Adrenal gland (tissue), 12 donors: Measurements from ENCODE around the gene CYP27B1. TPM values are rescaled to one million over a fixed set of nuclear protein-coding genes. Genes with fewer than 3 reads are reported as not detected.

ENCODE experiments used
- DNase-seq, 7 donors: peaks; one replicate each; pipeline ENCODE4 v3.0.0-alpha.2; 2019 to 2020
- H3K27ac ChIP-seq, 5 donors: fragments of 200-600 bp; sonication (generic) in 4 of 5; 1 replicate in 3 of 5; 2 replicates in 2 of 5; pipeline versions ENCODE4 v1.5.1 to v1.8.0; 2016 to 2020; ENCODE audit warnings: mild to moderate bottlenecking in 1 of 5
- H3K27me3 ChIP-seq: fragments of 200-600 bp; 2 replicates; pipeline ENCODE4 v1.8.0; 2021
- H3K36me3 ChIP-seq, 2 donors: fragments of 200-600 bp; replicated peaks in 1 of 2; 1 replicate in 1 of 2; 2 replicates in 1 of 2; pipeline versions ENCODE4 v1.5.1 to v1.8.0; 2018 to 2022
- H3K4me1 ChIP-seq, 2 donors: fragments of 200-600 bp; replicated peaks in 1 of 2; 1 replicate in 1 of 2; 2 replicates in 1 of 2; pipeline versions ENCODE4 v1.5.1 to v1.8.0; 2018 to 2021
- H3K4me3 ChIP-seq, 4 donors: fragments of 200-600 bp; sonication (generic) in 3 of 4; one replicate each; pipeline ENCODE4 v1.5.1; 2016 to 2018
- H3K9me3 ChIP-seq, 3 donors: fragments of 200-600 bp; sonication (generic) in 1 of 3; replicated peaks in 1 of 3; 1 replicate in 2 of 3; 2 replicates in 1 of 3; pipeline versions ENCODE4 v1.5.1 to v1.8.0; 2016 to 2021
- CTCF ChIP-seq, 6 experiments: fragments of 450-650 bp in 4 of 6; fragments of 200-600 bp in 2 of 6; sonication (generic) in 1 of 6; IDR thresholded peaks; 1 replicate in 5 of 6; 2 replicates in 1 of 6; pipeline versions ENCODE4 v1.5.1 to v1.8.0; 2016 to 2021; ENCODE audit warnings: antibody characterized with exemption in 6 of 6, mild to moderate bottlenecking in 2 of 6, moderate library complexity in 1 of 6
- POLR2A ChIP-seq, 2 donors: fragments of 450-650 bp; IDR thresholded peaks; one replicate each; pipeline ENCODE4 v1.6.1; 2017; ENCODE audit warnings: antibody characterized with exemption in 2 of 2, mild to moderate bottlenecking in 2 of 2, moderate library complexity in 1 of 2
- WGBS, 4 donors: extraction: QIAGEN DNeasy Blood & Tissue Kit in 2 of 4; methylation state at CpG; one replicate each; pipeline versions ENCODE4 v1.1.5 to v1.1.7; 2013 to 2017; 5-methylcytosine and 5-hydroxymethylcytosine counted together
- intact Hi-C, 2 donors: fragments of 100-400 bp; cut with DNase I; formaldehyde crosslinking; loops; one replicate each; pipeline versions ENCODE4 v1.14.1 to v1.15.0; 2022 to 2023
- polyA plus RNA-seq, 3 donors: library from polyadenylated mRNA; stranded (reverse); fragments of 200-250 nt in 2 of 3; fragments of 350-450 nt in 1 of 3; fragmentation: Illumina TruSeq in 1 of 3; extraction: RNeasy Lipid Tissue Mini Kit (QIAGEN cat#74804) in 1 of 3; gene quantifications; one replicate each; pipeline ENCODE4 v1.2.3, GENCODE V29; 2013 to 2014
- total RNA-seq, 9 donors: library from RNA; depleted of rRNA in 4 of 9; stranded (reverse); fragments of >200 nt in 4 of 9; fragments of 120-200 nt in 1 of 9; fragmentation: NEBNext Ultra II Directional in 1 of 9; extraction: Animal tissue kit (Norgen Biotek cat#: 25700) in 1 of 9; gene quantifications; one replicate each; pipeline versions ENCODE4 v1.1.0 to v1.2.4, GENCODE V29; 2013 to 2023
- donor health status: healthy with polysubstance abuse.
- donor health status: Bipolar disorder and iron deficiency.
- donor health status: DM: yes; HTN: yes; CAD: no.
- donor health status: DM: no; HTN: no; CAD: no.
- donor health status: DM: no; HTN: no; CAD: no.
- donor health status: DM: yes; HTN: yes; CAD: no.

Gene CYP27B1
- total and polyA plus RNA-seq, 12 donors = 0.48 to 10.4 (median 3.1) TPM

GRCh38 chr12:57783466-57783801 lies 16.6 kb upstream of the CYP27B1 start:
- peak overlapping the region in 2 of 5 donors; percentile 68 to 69 for H3K27ac ChIP-seq
- intact Hi-C loops = no loop called here
- peaks cover 0 to 39% of the 10 kb centered on the region in 2 donors for H3K36me3 ChIP-seq
- H3K9me3 ChIP-seq = no peaks in the 10 kb centered on the region
- H3K4me3 ChIP-seq = peak overlapping the region in 2 of 4 donors; percentile 65 to 95
- H3K4me1 ChIP-seq = peaks cover 7 to 15% of the 10 kb centered on the region in 2 donors
- TF ChIP-seq CTCF (IDR thresholded peaks at IDR 0.05) (no peak), POLR2A (IDR thresholded peaks at IDR 0.05) (no peak)
- 78 to 84% (median 81%) methylated on average over 12 of the region's 12 CpGs for WGBS, 4 donors
- no peaks in the 10 kb centered on the region for H3K27me3 ChIP-seq
- DNase-seq = no peak

GRCh38 chr12:57782608-57783465 lies 16.0 kb upstream of the CYP27B1 start, which contains the start of gene TSFM:
Gene TSFM (plus strand): TSS chr12:57782787. CDS start chr12:57782802, 15 bp downstream.
- WGBS, 4 donors = 0 to 2% (median 1%) methylated on average over 29 to 45 of the region's 45 CpGs
- no peaks in the 10 kb centered on the region for H3K27me3 ChIP-seq
- no peaks in the 10 kb centered on the region for H3K9me3 ChIP-seq
- intact Hi-C loops = no loop called here
- H3K27ac ChIP-seq = peak within 1 kb of the TSS in 4 of 5 donors; percentile 44 to 83 (median 68)
- H3K36me3 ChIP-seq = peaks cover 0 to 33% of the 10 kb centered on the region in 2 donors
- peak within 1 kb of the TSS; percentile 46 to 95 (median 78) for H3K4me3 ChIP-seq
- TF ChIP-seq CTCF (IDR thresholded peaks at IDR 0.05) = peak; percentile 89 to 98 (median 96)
- TF ChIP-seq POLR2A (IDR thresholded peaks at IDR 0.05) = peak in 1 of 2 donors; percentile 79
- H3K4me1 ChIP-seq = peaks cover 7 to 15% of the 10 kb centered on the region in 2 donors
- peak; percentile 95 to 99 (median 97) for DNase-seq

GRCh38 chr12:57782243-57782607 lies 15.3 kb upstream of the CYP27B1 start:
- TF ChIP-seq CTCF (IDR thresholded peaks at IDR 0.05) = no peak
- no peak for TF ChIP-seq POLR2A (IDR thresholded peaks at IDR 0.05)
- Histone ChIP-seq H3K36me3 (peaks cover 0 to 27% of the 10 kb centered on the region in 2 donors), H3K9me3 (no peaks in the 10 kb centered on the region), H3K27ac (peak overlapping the region in 2 of 5 donors; percentile 14 to 43), H3K4me1 (peaks cover 7 to 15% of the 10 kb centered on the region in 2 donors), H3K4me3 (peak overlapping the region in 2 of 4 donors; percentile 65 to 95), H3K27me3 (no peaks in the 10 kb centered on the region)
- intact Hi-C loops = no loop called here
- 7 to 13% (median 12%) methylated on average over 4 of the region's 4 CpGs for WGBS, 4 donors
- no peak for DNase-seq

- intact Hi-C loops = no loop called here
- H3K36me3 ChIP-seq = peaks cover 0 to 23% of the 10 kb centered on the region in 2 donors
- whole genome bisulfite sequencing, 4 donors = 62 to 73% (median 65%) methylated on average over 2 of the region's 2 CpGs
These were observed 14.9 kb upstream of the CYP27B1 start for GRCh38 chr12:57781801-57782200.

More at GRCh38 chr12:57781801-57782200, 14.9 kb upstream of the CYP27B1 start:
- Histone ChIP-seq H3K27me3 (no peaks in the 10 kb centered on the region), H3K4me1 (peaks cover 7 to 15% of the 10 kb centered on the region in 2 donors), H3K27ac (peak overlapping the region in 1 of 5 donors; percentile 14), H3K4me3 (no peak overlapping the region), H3K9me3 (no peaks in the 10 kb centered on the region)
- no peak for DNase-seq
- no peak for TF ChIP-seq CTCF (IDR thresholded peaks at IDR 0.05)
- TF ChIP-seq POLR2A (IDR thresholded peaks at IDR 0.05) = no peak
